Uterus (tissue), 2 donors: Measurements from ENCODE around the gene MSANTD1.

Experiments used
- POLR2A ChIP-seq, 2 donors: fragments of 450-650 bp; IDR thresholded peaks; one replicate each; pipeline ENCODE4 v1.6.1; 2016; ENCODE audit warnings: antibody characterized with exemption in 2 of 2, mild to moderate bottlenecking in 1 of 2, moderate library complexity in 1 of 2
- TF ChIP-seq, protein P1 (sequence below), 4 experiments: fragments of 200-600 bp in 2 of 4; fragments of 450-650 bp in 2 of 4; sonication (generic) in 2 of 4; IDR thresholded peaks; one replicate each; pipeline ENCODE4 v1.5.1; 2016 to 2019; ENCODE audit warnings: antibody characterized with exemption in 4 of 4, mild to moderate bottlenecking in 2 of 4, moderate library complexity in 1 of 4

DNA sequence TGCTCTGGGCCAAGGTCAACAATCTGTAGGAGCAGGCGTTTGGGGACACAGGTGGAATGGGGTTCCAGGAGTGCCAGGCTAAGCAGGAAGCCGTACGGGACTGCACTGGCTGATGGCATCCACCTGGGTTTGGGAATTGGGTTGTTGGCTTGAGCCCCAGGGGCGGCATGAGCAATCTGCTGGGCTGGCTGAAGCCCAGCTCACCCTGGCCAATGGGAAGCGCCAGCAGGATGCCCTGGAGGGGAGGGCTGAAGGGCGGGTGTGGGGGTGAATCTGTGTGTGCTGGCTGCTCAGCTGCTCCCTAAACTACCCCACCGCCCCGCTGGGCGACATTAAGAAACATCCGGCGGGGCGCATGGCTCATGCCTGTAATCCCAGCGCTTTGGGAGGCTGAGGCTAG, 35.0 kb downstream of the MSANTD1 start:
- no peak for TF ChIP-seq POLR2A (IDR thresholded peaks at IDR 0.05)
- TF ChIP-seq, protein P1, sequence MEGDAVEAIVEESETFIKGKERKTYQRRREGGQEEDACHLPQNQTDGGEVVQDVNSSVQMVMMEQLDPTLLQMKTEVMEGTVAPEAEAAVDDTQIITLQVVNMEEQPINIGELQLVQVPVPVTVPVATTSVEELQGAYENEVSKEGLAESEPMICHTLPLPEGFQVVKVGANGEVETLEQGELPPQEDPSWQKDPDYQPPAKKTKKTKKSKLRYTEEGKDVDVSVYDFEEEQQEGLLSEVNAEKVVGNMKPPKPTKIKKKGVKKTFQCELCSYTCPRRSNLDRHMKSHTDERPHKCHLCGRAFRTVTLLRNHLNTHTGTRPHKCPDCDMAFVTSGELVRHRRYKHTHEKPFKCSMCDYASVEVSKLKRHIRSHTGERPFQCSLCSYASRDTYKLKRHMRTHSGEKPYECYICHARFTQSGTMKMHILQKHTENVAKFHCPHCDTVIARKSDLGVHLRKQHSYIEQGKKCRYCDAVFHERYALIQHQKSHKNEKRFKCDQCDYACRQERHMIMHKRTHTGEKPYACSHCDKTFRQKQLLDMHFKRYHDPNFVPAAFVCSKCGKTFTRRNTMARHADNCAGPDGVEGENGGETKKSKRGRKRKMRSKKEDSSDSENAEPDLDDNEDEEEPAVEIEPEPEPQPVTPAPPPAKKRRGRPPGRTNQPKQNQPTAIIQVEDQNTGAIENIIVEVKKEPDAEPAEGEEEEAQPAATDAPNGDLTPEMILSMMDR (IDR thresholded peaks at IDR 0.05) = no peak
